H1 (cell line): ENCODE results near the gene GARNL3. TPM values are rescaled to one million over a fixed set of nuclear protein-coding genes. Genes with fewer than 3 reads are reported as not detected.

Experiments used
- CTCF ChIA-PET: fragments of 300-600 bp; sonication (Branson Sonifier 250); formaldehyde crosslinking; loops from one replicate; lab custom pipeline; 2021; ENCODE audit not compliant: partially characterized antibody; lab: Charles Lee
- POLR2A ChIA-PET: fragments of 300-600 bp; sonication (Branson Sonifier 250); formaldehyde crosslinking; loops from one replicate; lab custom pipeline; 2021; ENCODE audit warnings: inconsistent platforms; ENCODE audit not compliant: partially characterized antibody; lab: Charles Lee
- DNase-seq, 2 experiments: peaks; one replicate each; pipeline versions ENCODE4 v3.0.0 to v3.0.0-alpha.2; 2010 to 2022; ENCODE audit warnings: low spot score in 2 of 2, low read depth in 1 of 2, mixed read lengths in 1 of 2
- FAIRE-seq: peaks from 2 replicates; lab custom pipeline; 2011; peaks lifted over from hg19 to GRCh38; lab: Jason Lieb, UNC
- H2AFZ ChIP-seq: 2 replicates; pipeline ENCODE4 v1.8.1; 2012; ENCODE audit warnings: low read length, inconsistent platforms
- H2AK5ac ChIP-seq: 2 replicates; pipeline ENCODE4 v1.6.1; 2013; ENCODE audit warnings: low read depth, low read length
- H2BK120ac ChIP-seq: replicated peaks from 2 replicates; pipeline ENCODE3; 2013; ENCODE audit warnings: low read depth, low read length, inconsistent platforms
- H2BK12ac ChIP-seq: 2 replicates; pipeline ENCODE4 v1.6.1; 2013; ENCODE audit warnings: low read depth, low read length
- H2BK15ac ChIP-seq: 2 replicates; pipeline ENCODE4 v1.6.1; 2013; ENCODE audit warnings: low read length
- H2BK20ac ChIP-seq: 2 replicates; pipeline ENCODE4 v1.6.1; 2013; ENCODE audit warnings: low read length
- H2BK5ac ChIP-seq: 2 replicates; pipeline ENCODE4 v1.6.1; 2013; ENCODE audit warnings: low read depth, low read length
- H3K14ac ChIP-seq: 2 replicates; pipeline ENCODE4 v1.6.1; 2013; ENCODE audit warnings: inconsistent platforms; ENCODE audit not compliant: insufficient read length
- H3K18ac ChIP-seq: 2 replicates; pipeline ENCODE4 v1.6.1; 2013; ENCODE audit warnings: low read length; ENCODE audit errors: extremely low read depth
- H3K23ac ChIP-seq: 2 replicates; pipeline ENCODE4 v1.6.1; 2013; ENCODE audit warnings: inconsistent platforms; ENCODE audit not compliant: insufficient read length
- H3K23me2 ChIP-seq: 2 replicates; pipeline ENCODE4 v1.6.1; 2013; ENCODE audit warnings: low read depth, low read length
- H3K27ac ChIP-seq: 2 replicates; pipeline ENCODE4 v1.6.1; 2011; ENCODE audit warnings: low read depth, low read length, inconsistent platforms
- H3K27me3 ChIP-seq, 4 experiments: replicated peaks in 1 of 4; 1 replicate in 1 of 4; 2 replicates in 3 of 4; pipeline versions ENCODE4 v1.6.1 to v1.8.1; 2011 to 2013; ENCODE audit warnings: low read length in 3 of 4, mild to moderate bottlenecking in 3 of 4, inconsistent platforms in 2 of 4, mixed read lengths in 2 of 4, moderate library complexity in 1 of 4; ENCODE audit not compliant: control insufficient read depth in 3 of 4, insufficient read depth in 3 of 4; ENCODE audit errors: extremely low read depth in 1 of 4
- H3K36me3 ChIP-seq, 4 experiments: 2 replicates each; pipeline versions ENCODE4 v1.6.1 to v1.8.1; 2011 to 2013; ENCODE audit warnings: mild to moderate bottlenecking in 4 of 4, low read length in 3 of 4, moderate library complexity in 2 of 4, control low read depth in 1 of 4, inconsistent platforms in 1 of 4; ENCODE audit not compliant: insufficient read depth in 4 of 4, control insufficient read depth in 2 of 4
- H3K4ac ChIP-seq: replicated peaks from 2 replicates; pipeline ENCODE3; 2013; ENCODE audit warnings: low read length, low read depth, mixed read lengths, inconsistent platforms; ENCODE audit not compliant: insufficient read length
- H3K4me1 ChIP-seq, 4 experiments: replicated peaks in 1 of 4; 1 replicate in 1 of 4; 2 replicates in 3 of 4; pipeline versions ENCODE4 v1.6.1 to v1.8.1; 2011 to 2013; ENCODE audit warnings: low read length in 3 of 4, inconsistent platforms in 2 of 4, mixed read lengths in 1 of 4; ENCODE audit not compliant: insufficient read depth in 4 of 4, control insufficient read depth in 3 of 4
- H3K4me2 ChIP-seq, 2 experiments: 2 replicates each; pipeline versions ENCODE4 v1.6.1 to v1.8.1; 2011 to 2013; ENCODE audit warnings: low read depth in 2 of 2, low read length in 2 of 2, control low read depth in 1 of 2, inconsistent platforms in 1 of 2, mild to moderate bottlenecking in 1 of 2; ENCODE audit not compliant: insufficient read depth in 1 of 2
- H3K4me3 ChIP-seq, 4 experiments: fragments of 200-600, 300-600 bp in 1 of 4; sonication (generic), shearing (Covaris generic), sonication (Bioruptor Twin) in 1 of 4; 2 replicates each; pipeline versions ENCODE4 v1.5.1 to v1.8.1; 2011 to 2016; ENCODE audit warnings: low read length in 4 of 4, low read depth in 3 of 4, control low read depth in 2 of 4, inconsistent platforms in 2 of 4, mild to moderate bottlenecking in 2 of 4, mixed read lengths in 1 of 4, moderate library complexity in 1 of 4; ENCODE audit not compliant: insufficient read depth in 2 of 4; ENCODE audit errors: extremely low read depth in 1 of 4
- H3K56ac ChIP-seq: replicated peaks from 2 replicates; pipeline ENCODE3; 2013; ENCODE audit warnings: low read depth, mild to moderate bottlenecking, mixed read lengths, low read length, inconsistent platforms; ENCODE audit not compliant: insufficient read length
- H3K79me1 ChIP-seq: 2 replicates; pipeline ENCODE4 v1.6.1; 2013; ENCODE audit warnings: low read depth, low read length, control low read depth
- H3K79me2 ChIP-seq, 2 experiments: 2 replicates each; pipeline versions ENCODE4 v1.6.1 to v1.8.1; 2012 to 2013; ENCODE audit warnings: low read length in 2 of 2, mild to moderate bottlenecking in 2 of 2, inconsistent platforms in 1 of 2; ENCODE audit not compliant: insufficient read depth in 2 of 2, control insufficient read depth in 1 of 2
- H3K9ac ChIP-seq, 4 experiments: replicated peaks in 1 of 4; 1 replicate in 1 of 4; 2 replicates in 3 of 4; pipeline versions ENCODE4 v1.6.1 to v1.8.1; 2011 to 2013; ENCODE audit warnings: low read depth in 3 of 4, low read length in 3 of 4, control low read depth in 2 of 4, mild to moderate bottlenecking in 2 of 4, moderate library complexity in 2 of 4, inconsistent platforms in 1 of 4; ENCODE audit errors: extremely low read depth in 1 of 4
- H3K9me3 ChIP-seq, 2 experiments: 2 replicates each; pipeline versions ENCODE4 v1.6.1 to v1.8.1; 2012 to 2013; ENCODE audit warnings: mild to moderate bottlenecking in 2 of 2, moderate library complexity in 2 of 2, control low read depth in 1 of 2, inconsistent platforms in 1 of 2, low read depth in 1 of 2, low read length in 1 of 2, mixed read lengths in 1 of 2; ENCODE audit not compliant: insufficient read depth in 2 of 2
- H4K20me1 ChIP-seq, 2 experiments: replicated peaks in 1 of 2; 2 replicates each; pipeline versions ENCODE3 to v1.8.1; 2011 to 2013; ENCODE audit warnings: inconsistent platforms in 2 of 2, low read length in 2 of 2, mild to moderate bottlenecking in 1 of 2; ENCODE audit not compliant: insufficient read depth in 2 of 2, control insufficient read depth in 1 of 2
- H4K5ac ChIP-seq: 2 replicates; pipeline ENCODE4 v1.6.1; 2013; ENCODE audit warnings: low read length, low read depth, mixed read lengths, inconsistent platforms; ENCODE audit not compliant: insufficient read length
- H4K8ac ChIP-seq: 2 replicates; pipeline ENCODE4 v1.8.0; 2013; ENCODE audit warnings: mild to moderate bottlenecking, moderate library complexity, low read length, inconsistent platforms; ENCODE audit not compliant: insufficient read depth; ENCODE audit errors: extremely low read depth
- H4K91ac ChIP-seq: replicated peaks from 2 replicates; pipeline ENCODE3; 2013; ENCODE audit warnings: low read length, mixed read lengths, inconsistent platforms; ENCODE audit not compliant: insufficient read length
- MAFK ChIP-seq: IDR thresholded peaks from 2 replicates; pipeline ENCODE4 v1.6.1; 2012; ENCODE audit warnings: low read depth, mild to moderate bottlenecking, improper control_type of control experiment, low read length
- SIRT6 ChIP-seq: IDR thresholded peaks from one replicate; pipeline ENCODE4 v1.7.1; 2012; ENCODE audit warnings: low read length, inconsistent platforms
- WGBS, 2 experiments: shearing (Covaris generic) in 1 of 2; methylation state at CpG; one replicate each; pipeline versions ENCODE4 v1.1.6 to v1.1.7; 2013 to 2015; ENCODE audit warnings: low lambda C conversion rate in 2 of 2, mixed read lengths in 2 of 2, inconsistent platforms in 1 of 2, low coverage in 1 of 2, missing lambda C conversion rate in 1 of 2; ENCODE audit not compliant: insufficient replicate concordance in 2 of 2, insufficient coverage in 1 of 2, insufficient read length in 1 of 2; ENCODE audit errors: extremely low coverage in 1 of 2, missing lambda C conversion rate in 1 of 2; 5-methylcytosine and 5-hydroxymethylcytosine counted together
- polyA plus RNA-seq, 7 experiments: library from polyadenylated mRNA; depleted of rRNA in 3 of 7; stranded (reverse) in 5 of 7; unstranded in 2 of 7; fragments of >200 nt in 5 of 7; fragments of 200-250 nt in 2 of 7; gene quantifications; 1 replicate in 5 of 7; 2 replicates in 1 of 7; 4 replicates in 1 of 7; pipeline versions ENCODE4 v1.2.1 to v1.2.3, GENCODE V29; 2011 to 2013; ENCODE audit warnings: missing spikeins in 2 of 7, mixed read lengths in 2 of 7
- total RNA-seq: library from RNA; stranded (reverse); fragmentation: NEBNext Ultra II Directional; extraction: Animal tissue kit (Norgen Biotek cat#: 25700); gene quantifications from 2 replicates; pipeline ENCODE4 v1.2.1, GENCODE V29; 2021

GARNL3 gene
- total and polyA plus RNA-seq, 2 of the 8 experiments (the other 6 are each of a cell fraction or from before 2014, with no cell fraction given), result 6.5 to 18.3 TPM

DNA sequence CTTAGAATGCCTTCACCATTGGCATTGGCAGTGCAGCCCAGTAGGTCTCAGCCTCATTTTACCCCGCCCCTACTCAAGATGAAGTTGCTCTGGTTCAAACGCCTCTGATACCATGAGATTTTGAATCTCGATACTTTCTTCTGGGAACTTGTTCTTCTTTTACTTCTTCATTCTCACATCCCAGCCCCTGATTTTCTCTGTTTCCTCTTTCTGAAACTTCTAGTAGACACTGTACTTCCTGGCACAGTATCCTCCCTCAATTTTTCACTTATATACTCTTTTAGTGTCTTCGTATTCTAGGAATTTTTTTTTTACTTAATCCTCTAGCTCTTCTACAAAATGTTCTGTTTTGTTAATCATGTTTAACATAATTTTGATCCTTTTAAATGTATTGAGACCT is 146.5 kb downstream of the GARNL3 start:
- H3K79me2 ChIP-seq, result no peaks in the 10 kb centered on the region
- H3K4me3 ChIP-seq, result no peak overlapping the region
- CTCF ChIA-PET, result interaction anchor here (0.6 kb wide), 1 partner anchor 486 kb away, joined by 3 read pairs; no protein-coding TSS in a partner anchor
- H3K4me1 ChIP-seq, result no peaks in the 10 kb centered on the region
- H3K27ac ChIP-seq, result no peak overlapping the region
- DNase-seq (no peak), FAIRE-seq (no peak)
- no peaks in the 10 kb centered on the region for H3K23me2 ChIP-seq
- no peak overlapping the region for H4K5ac ChIP-seq
- H3K79me1 ChIP-seq, result no peaks in the 10 kb centered on the region
- no peak overlapping the region for H3K56ac ChIP-seq
- H3K4ac ChIP-seq, result no peak overlapping the region
- no peak overlapping the region for H3K18ac ChIP-seq
- no peak overlapping the region for H2BK5ac ChIP-seq
- no peaks in the 10 kb centered on the region for H3K9me3 ChIP-seq
- H4K91ac ChIP-seq, result no peak overlapping the region
- WGBS, 2 experiments, result 89% methylated on average over 4 of the region's 4 CpGs; no CpG with 5 or more reads in 1 of the 2 experiments
- H4K20me1 ChIP-seq, result peaks cover 0 to 2% of the 10 kb centered on the region in 2 experiments
- H3K23ac ChIP-seq, result no peak overlapping the region
- no peak overlapping the region for H4K8ac ChIP-seq
- no peaks in the 10 kb centered on the region for H3K27me3 ChIP-seq
- no peak overlapping the region for H3K14ac ChIP-seq
- H2BK15ac ChIP-seq, result no peak overlapping the region
- H3K36me3 ChIP-seq, result no peaks in the 10 kb centered on the region
- H2BK20ac ChIP-seq, result no peak overlapping the region
- POLR2A ChIA-PET, result interaction anchor here (0.7 to 2.0 kb wide), 3 partner anchors 12 to 14 kb away, joined by 5 to 6 read pairs (median 6); partner anchors contain the start of genes SLC2A8 and ZNF79
- no peak overlapping the region for H3K4me2 ChIP-seq
- H3K9ac ChIP-seq, result no peak overlapping the region
- no peak for TF ChIP-seq MAFK
- TF ChIP-seq SIRT6, result no peak
- H2AFZ ChIP-seq, result no peak overlapping the region
- no peak overlapping the region for H2BK12ac ChIP-seq
- H2BK120ac ChIP-seq, result no peak overlapping the region
- no peak overlapping the region for H2AK5ac ChIP-seq
